ENCODE data around the gene CACNA1G.

The CACNA1G gene

DNA sequence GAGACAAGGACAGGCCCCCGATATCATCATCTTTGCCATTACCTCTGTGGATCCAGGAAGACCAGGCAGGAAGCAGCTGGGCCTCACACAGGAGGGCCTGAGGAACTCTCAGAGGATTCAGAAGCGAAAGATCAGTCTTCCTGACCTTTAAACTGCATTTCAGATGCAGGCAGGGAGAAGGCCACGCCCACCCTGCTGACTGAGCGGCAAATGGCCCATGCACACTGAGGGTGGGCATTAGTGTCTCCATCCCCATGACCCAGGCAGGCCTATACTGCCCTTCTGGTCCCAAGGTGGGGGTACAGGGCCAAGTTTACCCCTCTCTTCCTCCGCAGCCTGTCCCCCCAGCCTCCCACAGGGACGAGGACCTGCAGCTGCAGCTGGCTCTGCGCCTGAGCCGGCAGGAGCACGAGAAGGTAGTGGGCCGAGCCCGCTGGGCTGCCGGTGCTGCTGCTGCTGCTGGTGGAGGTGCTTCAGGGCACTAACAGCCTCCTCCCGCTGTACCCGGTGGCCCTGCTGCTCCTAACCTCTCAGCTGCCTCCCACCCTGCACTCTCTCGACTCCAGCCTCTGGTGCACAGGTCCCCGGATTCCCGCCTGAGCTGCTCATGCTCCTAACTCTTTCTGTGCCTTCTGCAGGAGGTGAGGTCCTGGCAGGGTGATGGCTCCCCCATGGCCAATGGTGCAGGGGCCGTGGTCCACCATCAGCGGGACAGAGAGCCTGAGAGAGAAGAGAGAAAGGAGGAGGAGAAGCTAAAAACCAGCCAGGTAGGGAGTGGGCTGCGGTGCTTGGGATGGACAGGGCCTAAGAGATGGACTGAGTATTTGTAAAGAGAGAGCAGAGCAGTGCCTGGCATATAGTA lies 21.7 kb upstream of the CACNA1G start:
- H3K4me2 ChIP-seq (ENCODE audit: insufficient read depth, low read length, poor library complexity, severe bottlenecking): no peak overlapping the region
- H2BK5ac ChIP-seq (ENCODE audit: low read length): peak overlapping the region; percentile 54
- peak overlapping the region; percentile 42 for H2AK5ac ChIP-seq (ENCODE audit: low read depth, low read length)
- H4K8ac ChIP-seq (ENCODE audit: low read depth, low read length): peak overlapping the region; percentile 43
- peak overlapping the region; percentile 5 for H2BK120ac ChIP-seq (ENCODE audit: low read depth, low read length)
- peak overlapping the region; percentile 95 for H3K14ac ChIP-seq (ENCODE audit: low read length)
- H3K4me1 ChIP-seq (ENCODE audit: control insufficient read depth in 2 of 2, insufficient read depth in 1 of 2, low read depth in 1 of 2, low read length in 2 of 2): peaks cover 24 to 35% of the 10 kb centered on the region in 2 donors
- H4K91ac ChIP-seq (ENCODE audit: low read depth, low read length, poor library complexity): peak overlapping the region; percentile 87
- H3K4me3 ChIP-seq (ENCODE audit: low read length in 2 of 2): no peak overlapping the region
- H3K9me3 ChIP-seq (replicated peaks in 1 of 2; ENCODE audit: control insufficient read depth in 2 of 2, insufficient read depth in 1 of 2, low read depth in 1 of 2, low read length in 2 of 2): no peaks in the 10 kb centered on the region
- DNase-seq (ENCODE audit: low spot score): no peak
- H3K23ac ChIP-seq (ENCODE audit: low read depth, low read length, poor library complexity): peak overlapping the region; percentile 30
- no peak overlapping the region for H3K27ac ChIP-seq (replicated peaks; ENCODE audit: low read length)
- WGBS, 2 donors (ENCODE audit: extremely low coverage in 2 of 2, insufficient read length in 2 of 2, insufficient replicate concordance in 1 of 2): no CpG with 5 or more reads among the region's 20 CpGs
- H3K27me3 ChIP-seq (ENCODE audit: control insufficient read depth in 3 of 3, insufficient read depth in 3 of 3, low read depth in 1 of 3, low read length in 3 of 3): peaks cover under 1 to 48% (median 12%) of the 10 kb centered on the region in 3 experiments
- peak overlapping the region; percentile 39 for H2AFZ ChIP-seq (ENCODE audit: low read length)
- H3K18ac ChIP-seq (ENCODE audit: low read length): peak overlapping the region; percentile 89
- no peak overlapping the region for H3K4ac ChIP-seq (ENCODE audit: low read length)
- peak overlapping the region; percentile 81 for H2BK15ac ChIP-seq (ENCODE audit: low read length)
- H3K9ac ChIP-seq (ENCODE audit: low read depth, low read length, poor library complexity): no peak overlapping the region
- no peaks in the 10 kb centered on the region for H3K79me1 ChIP-seq (ENCODE audit: low read depth, low read length)
- no peak overlapping the region for H2BK12ac ChIP-seq (ENCODE audit: low read length)
- no peaks in the 10 kb centered on the region for H3K36me3 ChIP-seq (replicated peaks in 1 of 2; ENCODE audit: control insufficient read depth in 2 of 2, insufficient read depth in 2 of 2, low read length in 2 of 2)

DNA sequence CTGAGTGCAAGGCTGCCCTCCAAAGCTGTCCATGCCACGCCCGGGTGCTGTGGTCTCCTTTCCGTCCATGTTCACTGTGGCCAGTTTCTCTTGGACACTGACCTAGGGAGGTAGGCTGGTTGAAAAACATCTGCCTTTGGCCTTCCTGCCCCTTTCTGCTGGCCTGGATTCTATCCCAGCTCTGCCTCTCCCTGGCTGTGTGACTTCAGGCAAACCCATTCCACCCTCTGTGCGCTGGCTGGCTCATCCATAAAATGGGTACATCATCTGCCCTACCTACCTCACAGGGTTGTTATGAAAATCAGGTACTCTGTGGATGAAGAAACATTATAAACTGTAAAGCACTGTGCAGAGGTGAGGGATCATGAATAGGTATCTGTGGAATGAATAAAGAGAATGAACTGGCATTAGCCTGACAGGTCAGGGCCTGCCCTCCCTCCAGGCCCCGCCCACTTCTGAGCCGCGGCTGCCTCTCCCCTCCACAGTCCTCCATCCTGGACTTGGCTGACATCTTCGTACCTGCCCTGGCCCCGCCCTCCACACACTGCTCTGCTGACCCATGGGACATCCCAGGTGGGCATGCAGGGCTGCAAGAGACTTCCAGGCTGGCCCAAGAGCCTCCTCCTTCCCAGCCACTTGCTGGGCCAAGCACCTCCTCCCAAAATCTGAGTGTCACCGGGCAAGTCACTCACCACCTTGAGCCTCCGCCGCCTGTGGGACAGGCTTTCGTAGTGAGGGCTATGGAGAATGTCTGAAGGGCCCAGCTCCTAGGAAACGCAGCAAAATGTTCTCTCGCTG lies 20.6 kb upstream of the CACNA1G start:
- Histone ChIP-seq H2BK15ac (ENCODE audit: low read length) (peak overlapping the region; percentile 53), H3K27ac (replicated peaks; ENCODE audit: low read length) (no peak overlapping the region), H3K4ac (ENCODE audit: low read length) (no peak overlapping the region), H3K14ac (ENCODE audit: low read length) (no peak overlapping the region), H3K27me3 (ENCODE audit: control insufficient read depth in 3 of 3, insufficient read depth in 3 of 3, low read depth in 1 of 3, low read length in 3 of 3) (peaks cover 0 to 41% (median 0%) of the 10 kb centered on the region in 3 experiments), H2AFZ (ENCODE audit: low read length) (no peak overlapping the region), H3K18ac (ENCODE audit: low read length) (peak overlapping the region; percentile 16), H4K8ac (ENCODE audit: low read depth, low read length) (no peak overlapping the region), H3K36me3 (replicated peaks in 1 of 2; ENCODE audit: control insufficient read depth in 2 of 2, insufficient read depth in 2 of 2, low read length in 2 of 2) (no peaks in the 10 kb centered on the region), H3K9me3 (replicated peaks in 1 of 2; ENCODE audit: control insufficient read depth in 2 of 2, insufficient read depth in 1 of 2, low read depth in 1 of 2, low read length in 2 of 2) (no peaks in the 10 kb centered on the region), H3K79me1 (ENCODE audit: low read depth, low read length) (no peaks in the 10 kb centered on the region), H3K4me2 (ENCODE audit: insufficient read depth, low read length, poor library complexity, severe bottlenecking) (no peak overlapping the region), H2BK5ac (ENCODE audit: low read length) (peak overlapping the region; percentile 84), H2AK5ac (ENCODE audit: low read depth, low read length) (peak overlapping the region; percentile 30), H3K4me1 (ENCODE audit: control insufficient read depth in 2 of 2, insufficient read depth in 1 of 2, low read depth in 1 of 2, low read length in 2 of 2) (peaks cover 22 to 27% of the 10 kb centered on the region in 2 donors), H3K9ac (ENCODE audit: low read depth, low read length, poor library complexity) (no peak overlapping the region), H3K23ac (ENCODE audit: low read depth, low read length, poor library complexity) (no peak overlapping the region), H3K4me3 (ENCODE audit: low read length in 2 of 2) (no peak overlapping the region), H2BK12ac (ENCODE audit: low read length) (no peak overlapping the region), H2BK120ac (ENCODE audit: low read depth, low read length) (no peak overlapping the region), H4K91ac (ENCODE audit: low read depth, low read length, poor library complexity) (no peak overlapping the region)
- WGBS, 2 donors (ENCODE audit: extremely low coverage in 2 of 2, insufficient read length in 2 of 2, insufficient replicate concordance in 1 of 2): no CpG with 5 or more reads among the region's 15 CpGs
- no peak for DNase-seq (ENCODE audit: low spot score)

DNA sequence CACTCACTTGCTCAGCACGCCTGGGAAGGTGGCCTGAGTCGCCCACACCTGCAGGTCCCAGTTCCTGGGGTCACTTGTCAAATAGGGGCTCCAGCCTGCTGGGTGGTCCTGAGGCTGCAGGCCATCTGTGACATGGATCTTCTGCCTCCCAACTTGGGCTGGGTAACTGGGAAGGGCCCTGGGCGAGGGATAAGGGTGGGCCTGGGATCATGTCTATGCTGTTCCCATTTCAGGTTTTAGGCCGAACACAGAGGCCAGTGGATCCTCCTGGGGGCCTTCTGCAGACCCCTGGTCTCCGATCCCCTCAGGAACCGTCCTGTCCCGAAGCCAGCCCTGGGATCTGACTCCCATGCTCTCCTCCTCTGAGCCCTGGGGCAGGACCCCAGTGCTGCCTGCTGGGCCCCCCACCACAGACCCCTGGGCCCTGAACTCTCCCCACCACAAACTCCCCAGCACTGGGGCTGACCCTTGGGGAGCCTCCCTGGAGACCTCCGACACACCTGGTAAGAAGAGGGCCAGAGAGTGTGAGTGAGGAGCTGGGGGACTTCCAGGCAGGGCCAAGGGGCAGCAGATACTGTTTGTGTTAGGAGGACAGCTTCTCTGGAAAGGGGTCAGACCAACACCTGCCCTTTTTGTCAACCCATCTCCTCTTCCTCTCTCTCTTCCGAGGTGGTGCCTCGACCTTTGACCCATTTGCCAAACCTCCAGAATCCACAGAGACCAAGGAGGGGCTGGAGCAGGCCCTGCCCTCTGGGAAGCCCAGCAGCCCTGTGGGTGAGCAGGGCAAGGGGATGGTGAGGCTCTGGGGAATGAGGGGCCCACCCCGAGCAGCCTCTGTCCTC lies 19.7 kb upstream of the CACNA1G start:
- Histone ChIP-seq H4K8ac (ENCODE audit: low read depth, low read length) (no peak overlapping the region), H3K27ac (replicated peaks; ENCODE audit: low read length) (no peak overlapping the region), H3K36me3 (replicated peaks in 1 of 2; ENCODE audit: control insufficient read depth in 2 of 2, insufficient read depth in 2 of 2, low read length in 2 of 2) (no peaks in the 10 kb centered on the region), H3K27me3 (ENCODE audit: control insufficient read depth in 3 of 3, insufficient read depth in 3 of 3, low read depth in 1 of 3, low read length in 3 of 3) (peaks cover 0 to 33% (median 0%) of the 10 kb centered on the region in 3 experiments), H2AK5ac (ENCODE audit: low read depth, low read length) (peak overlapping the region; percentile 64), H3K4me3 (ENCODE audit: low read length in 2 of 2) (peak overlapping the region in 1 of 2 donors; percentile 68), H4K91ac (ENCODE audit: low read depth, low read length, poor library complexity) (no peak overlapping the region), H3K23ac (ENCODE audit: low read depth, low read length, poor library complexity) (no peak overlapping the region), H3K9me3 (replicated peaks in 1 of 2; ENCODE audit: control insufficient read depth in 2 of 2, insufficient read depth in 1 of 2, low read depth in 1 of 2, low read length in 2 of 2) (no peaks in the 10 kb centered on the region), H2BK5ac (ENCODE audit: low read length) (peak overlapping the region; percentile 84), H3K18ac (ENCODE audit: low read length) (peak overlapping the region; percentile 30), H2BK12ac (ENCODE audit: low read length) (no peak overlapping the region), H3K79me1 (ENCODE audit: low read depth, low read length) (no peaks in the 10 kb centered on the region), H3K14ac (ENCODE audit: low read length) (no peak overlapping the region), H3K9ac (ENCODE audit: low read depth, low read length, poor library complexity) (peak overlapping the region; percentile 1), H2BK120ac (ENCODE audit: low read depth, low read length) (no peak overlapping the region), H2BK15ac (ENCODE audit: low read length) (peak overlapping the region; percentile 53), H3K4me2 (ENCODE audit: insufficient read depth, low read length, poor library complexity, severe bottlenecking) (no peak overlapping the region), H2AFZ (ENCODE audit: low read length) (no peak overlapping the region), H3K4me1 (ENCODE audit: control insufficient read depth in 2 of 2, insufficient read depth in 1 of 2, low read depth in 1 of 2, low read length in 2 of 2) (peaks cover 22 to 27% of the 10 kb centered on the region in 2 donors), H3K4ac (ENCODE audit: low read length) (no peak overlapping the region)
- no peak for DNase-seq (ENCODE audit: low spot score)
- no CpG with 5 or more reads among the region's 11 CpGs for WGBS, 2 donors (ENCODE audit: extremely low coverage in 2 of 2, insufficient read length in 2 of 2, insufficient replicate concordance in 1 of 2)

Measured in neuronal stem cell (in vitro differentiated cells).